Measurements from ENCODE around the gene ABCA2.

GRCh38 chr9:137035507-137035834 lies 7.4 kb upstream of the ABCA2 start:
- TF ChIP-seq POLR2A (IDR thresholded peaks at IDR 0.05; ENCODE audit: low read depth, low read length) (no peak), POLR2AphosphoS5 (IDR thresholded peaks at IDR 0.05; ENCODE audit: low read depth, low read length) (no peak)
